ENCODE measurements around the gene MIOX. TPM values are rescaled to one million over a fixed set of nuclear protein-coding genes. Genes with fewer than 3 reads are reported as not detected.

MIOX gene
- total RNA-seq, 1 donor from 2014 or later, result 0.98 TPM

GRCh38 chr22:50456466-50457234 lies 30.0 kb upstream of the MIOX start:
- no peaks in the 10 kb centered on the region for H3K27me3 Mint-ChIP-seq
- H3K36me3 Mint-ChIP-seq (ENCODE audit: insufficient read depth), result peaks cover 17% of the 10 kb centered on the region
- no peak for DNase-seq (ENCODE audit: low spot score, unreplicated experiment)
- H3K9me3 Mint-ChIP-seq (ENCODE audit: low read depth), result no peaks in the 10 kb centered on the region
- H3K27ac Mint-ChIP-seq, result no peak overlapping the region
- H3K4me3 Mint-ChIP-seq (ENCODE audit: low read depth), result no peak overlapping the region
- no peaks in the 10 kb centered on the region for H3K4me1 Mint-ChIP-seq (ENCODE audit: low read depth)
- peak; percentile 21 for TF ChIP-seq CTCF (IDR thresholded peaks at IDR 0.05; ENCODE audit: unreplicated experiment)

- Mint-ChIP-seq H3K27me3 (no peaks in the 10 kb centered on the region), H3K9me3 (ENCODE audit: low read depth) (no peaks in the 10 kb centered on the region)
Measured at GRCh38 chr22:50459016-50459415, 27.6 kb upstream of the MIOX start.

DNA sequence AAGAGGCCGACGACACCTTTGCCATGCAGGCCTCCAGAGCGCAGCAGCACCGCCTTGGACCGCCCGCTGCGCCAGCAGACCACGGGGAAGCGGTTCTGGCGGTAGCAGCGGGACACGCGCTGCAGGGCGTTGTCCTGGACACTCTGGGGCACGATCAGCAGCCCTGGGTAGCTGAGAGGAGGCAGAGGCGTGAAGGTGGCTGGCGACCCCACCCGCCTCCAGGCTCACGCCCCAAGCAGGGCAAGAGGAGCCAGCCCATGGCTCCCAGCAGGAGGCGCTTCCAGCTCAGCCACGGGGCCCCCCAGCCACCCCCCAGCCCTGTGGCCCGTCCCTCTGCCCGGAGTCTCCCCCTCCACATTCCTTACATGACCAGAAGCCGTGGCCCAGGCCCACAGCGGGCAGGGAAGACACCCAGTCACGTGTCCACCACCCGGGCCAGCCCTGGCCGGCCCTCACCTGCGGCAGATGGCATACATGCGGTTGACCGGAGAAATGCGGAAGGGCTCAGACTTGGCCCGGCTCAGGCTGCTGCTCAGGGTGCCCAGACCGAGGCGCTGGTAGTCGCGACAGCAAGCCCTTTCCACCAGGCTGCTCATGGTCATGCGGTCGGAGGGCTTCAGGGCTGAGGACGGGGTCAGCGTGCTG lies 27.0 kb upstream of the MIOX start:
- H3K9me3 Mint-ChIP-seq (ENCODE audit: low read depth), result no peaks in the 10 kb centered on the region
- H3K27me3 Mint-ChIP-seq, result no peaks in the 10 kb centered on the region
- no peak overlapping the region for H3K4me3 Mint-ChIP-seq (ENCODE audit: low read depth)
- H3K36me3 Mint-ChIP-seq (ENCODE audit: insufficient read depth), result peaks cover 16% of the 10 kb centered on the region
- no peaks in the 10 kb centered on the region for H3K4me1 Mint-ChIP-seq (ENCODE audit: low read depth)
- DNase-seq (ENCODE audit: low spot score, unreplicated experiment), result no peak
- no peak for TF ChIP-seq CTCF (IDR thresholded peaks at IDR 0.05; ENCODE audit: unreplicated experiment)
- no peak overlapping the region for H3K27ac Mint-ChIP-seq

More at GRCh38 chr22:50459016-50459415, 27.6 kb upstream of the MIOX start:
- Mint-ChIP-seq H3K27ac (no peak overlapping the region), H3K4me1 (ENCODE audit: low read depth) (no peaks in the 10 kb centered on the region), H3K4me3 (ENCODE audit: low read depth) (no peak overlapping the region), H3K36me3 (ENCODE audit: insufficient read depth) (peaks cover 16% of the 10 kb centered on the region)
- DNase-seq (ENCODE audit: low spot score, unreplicated experiment), result no peak
- no peak for TF ChIP-seq CTCF (IDR thresholded peaks at IDR 0.05; ENCODE audit: unreplicated experiment)

DNA sequence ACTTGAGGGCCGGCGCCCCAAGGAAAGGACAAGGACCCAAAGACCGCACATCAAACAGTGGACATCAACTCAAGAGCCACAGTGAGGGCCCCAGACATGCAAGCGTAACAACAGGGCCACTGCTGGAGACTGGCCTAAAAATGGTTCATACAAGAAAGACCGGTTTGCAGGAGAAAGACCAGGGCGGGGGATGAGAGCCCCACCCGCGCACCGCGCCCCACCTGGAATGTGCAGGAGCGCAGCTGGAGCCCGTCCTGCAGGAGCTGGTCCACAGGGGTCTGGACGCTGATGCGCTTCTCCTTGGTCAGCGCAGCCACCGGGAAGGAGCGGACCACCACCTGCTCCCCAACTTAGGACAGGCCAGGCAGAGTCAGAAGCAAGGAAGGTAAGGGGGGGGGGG lies 25.7 kb upstream of the MIOX start:
- TF ChIP-seq CTCF (IDR thresholded peaks at IDR 0.05; ENCODE audit: unreplicated experiment), result no peak
- H3K36me3 Mint-ChIP-seq (ENCODE audit: insufficient read depth), result peaks cover 14% of the 10 kb centered on the region
- no peak overlapping the region for H3K4me3 Mint-ChIP-seq (ENCODE audit: low read depth)
- no peak for DNase-seq (ENCODE audit: low spot score, unreplicated experiment)
- H3K27ac Mint-ChIP-seq, result no peak overlapping the region
- H3K27me3 Mint-ChIP-seq, result no peaks in the 10 kb centered on the region
- H3K9me3 Mint-ChIP-seq (ENCODE audit: low read depth), result no peaks in the 10 kb centered on the region
- H3K4me1 Mint-ChIP-seq (ENCODE audit: low read depth), result no peaks in the 10 kb centered on the region

DNA sequence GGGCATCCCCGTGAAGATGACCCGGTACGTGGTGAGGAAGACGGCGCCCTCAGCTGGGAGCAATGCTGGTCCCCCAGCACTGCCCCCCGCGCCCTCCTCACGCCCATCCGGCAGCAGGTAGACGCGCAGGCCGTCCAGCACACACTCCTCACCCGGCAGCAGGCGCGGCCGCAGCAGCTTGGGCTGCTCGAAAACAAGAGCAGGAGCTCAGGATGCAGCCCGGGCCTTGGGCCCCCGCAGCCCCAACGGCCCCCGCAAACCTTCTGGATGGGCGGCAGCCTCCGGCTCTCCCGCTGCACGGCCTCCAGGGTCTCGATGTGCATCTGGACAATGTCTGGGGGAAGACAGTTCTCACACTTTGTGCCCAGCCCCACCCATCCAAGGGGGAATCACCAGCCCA lies 25.1 kb upstream of the MIOX start:
- DNase-seq (ENCODE audit: low spot score, unreplicated experiment), result no peak
- H3K36me3 Mint-ChIP-seq (ENCODE audit: insufficient read depth), result peaks cover 14% of the 10 kb centered on the region
- H3K9me3 Mint-ChIP-seq (ENCODE audit: low read depth), result no peaks in the 10 kb centered on the region
- H3K4me1 Mint-ChIP-seq (ENCODE audit: low read depth), result no peaks in the 10 kb centered on the region
- no peak overlapping the region for H3K4me3 Mint-ChIP-seq (ENCODE audit: low read depth)
- no peaks in the 10 kb centered on the region for H3K27me3 Mint-ChIP-seq
- no peak overlapping the region for H3K27ac Mint-ChIP-seq
- TF ChIP-seq CTCF (IDR thresholded peaks at IDR 0.05; ENCODE audit: unreplicated experiment), result no peak
